CD4-positive, alpha-beta T cell (primary cell): ENCODE data around the gene NCL. TPM values are rescaled to one million over a fixed set of nuclear protein-coding genes. Genes with fewer than 3 reads are reported as not detected.
"Not testable (repeated sequence)": the region's sequence is repeated elsewhere in the genome, so short reads cannot be mapped to it uniquely, and the experiment has no call there.

Source experiments
- ATAC-seq: fragments of 200-7000 bp; cut with Tn5 transposase; one replicate; pipeline ENCODE4 v1.10.0; 2022; ENCODE audit warnings: mild to moderate bottlenecking; ENCODE audit not compliant: poor library complexity
- CTCF ChIA-PET: fragments of 350-600 bp; sonication (Branson Sonifier 250); formaldehyde crosslinking; loops from one replicate; lab custom pipeline; 2021; ENCODE audit warnings: antibody characterized with exemption, inconsistent platforms; lab: Charles Lee
- POLR2A ChIA-PET: fragments of 350-600 bp; sonication (Branson Sonifier 250); formaldehyde crosslinking; loops from one replicate; lab custom pipeline; 2021; ENCODE audit warnings: antibody characterized with exemption, inconsistent platforms; lab: Charles Lee
- DNase-seq, 14 experiments: peaks; one replicate each; pipeline ENCODE4 v3.0.0-alpha.2; 2013 to 2020; ENCODE audit warnings: mixed read lengths in 2 of 14
- H3K27ac ChIP-seq, 2 donors: one replicate each; pipeline versions ENCODE4 v1.5.1 to v1.7.0; 2013; ENCODE audit warnings: low read length in 2 of 2, low read depth in 1 of 2, mild to moderate bottlenecking in 1 of 2
- H3K27me3 ChIP-seq, 2 experiments: 1 replicate in 1 of 2; 2 replicates in 1 of 2; pipeline versions ENCODE4 v1.6.1 to v1.7.0; 2013; ENCODE audit warnings: low read length in 2 of 2, control low read depth in 1 of 2, mild to moderate bottlenecking in 1 of 2, moderate library complexity in 1 of 2; ENCODE audit not compliant: insufficient read depth in 2 of 2, control insufficient read depth in 1 of 2
- H3K36me3 ChIP-seq: one replicate; pipeline ENCODE4 v1.6.1; 2013; ENCODE audit warnings: low read length, control low read depth; ENCODE audit not compliant: insufficient read depth
- H3K4me1 ChIP-seq: one replicate; pipeline ENCODE4 v1.6.1; 2013; ENCODE audit warnings: low read length, control low read depth; ENCODE audit not compliant: insufficient read depth
- H3K4me3 ChIP-seq: one replicate; pipeline ENCODE4 v1.5.1; 2013; ENCODE audit warnings: mild to moderate bottlenecking, low read length, moderate library complexity
- H3K9me3 ChIP-seq, 2 experiments: 1 replicate in 1 of 2; 2 replicates in 1 of 2; pipeline versions ENCODE4 v1.6.1 to v1.7.0; 2013; ENCODE audit warnings: low read length in 2 of 2, mild to moderate bottlenecking in 2 of 2, control low read depth in 1 of 2, moderate library complexity in 1 of 2; ENCODE audit not compliant: control insufficient read depth in 1 of 2, insufficient read depth in 1 of 2
- H3K27ac Mint-ChIP-seq: one replicate; pipeline ENCODE4 v1.8.0; 2020; ENCODE audit warnings: mixed read lengths
- H3K27me3 Mint-ChIP-seq: one replicate; pipeline ENCODE4 v1.8.0; 2021; ENCODE audit warnings: mixed read lengths
- H3K36me3 Mint-ChIP-seq: one replicate; pipeline ENCODE4 v1.8.0; 2021; ENCODE audit warnings: low read depth, mixed read lengths
- H3K4me1 Mint-ChIP-seq: one replicate; pipeline ENCODE4 v1.8.0; 2021; ENCODE audit warnings: low read depth, mixed read lengths
- H3K4me3 Mint-ChIP-seq: one replicate; pipeline ENCODE4 v1.8.0; 2020; ENCODE audit warnings: mild to moderate bottlenecking, mixed read lengths
- H3K9me3 Mint-ChIP-seq: one replicate; pipeline ENCODE4 v1.8.0; 2020; ENCODE audit warnings: mixed read lengths
- intact Hi-C, 2 experiments: fragments of 100-400 bp; cut with DNase I in 1 of 2; cut with micrococcal nuclease in 1 of 2; formaldehyde crosslinking; loops; one replicate each; pipeline versions ENCODE4 v1.15.1 to v1.9.0; 2023 to 2025; cut with DNase I, micrococcal nuclease
- total RNA-seq, 174 experiments: library from RNA in 2 of 174; stranded (reverse) in 2 of 174; gene quantifications; one replicate each; pipeline ENCODE4 v1.2.3 and lab custom pipeline; 2021 to 2026
- TF ChIP-seq, protein P1 (sequence below): fragments of 200-600 bp; IDR thresholded peaks from one replicate; pipeline ENCODE4 v1.8.0; 2022; ENCODE audit warnings: antibody characterized with exemption, mild to moderate bottlenecking

The NCL gene
- total RNA-seq, 2 experiments from 2014 or later = 387 to 395 TPM

DNA sequence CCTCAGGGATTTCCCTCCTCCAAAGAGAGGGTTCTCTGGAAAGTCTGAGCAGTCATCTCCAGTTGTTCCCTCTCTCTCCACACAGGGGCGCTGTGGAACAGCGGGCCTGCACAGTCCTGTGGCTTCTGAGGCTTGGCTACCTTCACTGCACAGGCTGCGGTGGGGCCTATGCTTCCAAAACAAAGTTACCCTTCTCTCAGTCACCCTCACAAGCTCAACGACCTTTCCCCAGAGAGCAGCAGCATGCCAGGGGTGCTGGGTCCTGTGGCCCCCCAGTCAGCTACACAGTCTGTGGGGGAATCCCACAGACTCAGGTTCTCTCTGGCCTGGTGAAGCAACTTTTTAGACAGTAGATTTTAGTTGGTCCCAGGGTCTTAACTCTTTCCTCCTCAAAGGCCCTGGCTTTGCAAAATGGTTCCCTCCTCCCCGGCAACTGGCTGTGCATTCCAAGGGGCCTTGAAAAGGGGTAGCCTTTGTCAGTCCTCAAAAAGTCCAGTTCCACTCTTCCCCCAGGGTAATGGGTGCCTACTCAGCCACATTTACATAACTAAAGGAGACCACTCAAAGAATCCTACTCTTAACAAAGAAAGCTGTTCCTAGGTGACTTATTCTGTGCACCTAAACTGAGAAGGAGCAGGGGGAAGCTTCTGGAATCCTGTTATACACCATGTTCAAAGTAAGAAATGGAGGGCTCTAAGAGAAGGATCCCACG, 53.8 kb downstream of the NCL start:
- peaks cover 33 to 37% of the 10 kb centered on the region in 2 experiments for H3K27me3 ChIP-seq
- H3K4me3 ChIP-seq = no peak overlapping the region
- ChIA-PET POLR2A (no interaction called here), CTCF (no interaction called here)
- H3K4me3 Mint-ChIP-seq = no peak overlapping the region
- H3K27ac Mint-ChIP-seq = no peak overlapping the region
- peaks cover 34% of the 10 kb centered on the region for H3K27me3 Mint-ChIP-seq
- peaks cover 12% of the 10 kb centered on the region for H3K4me1 ChIP-seq
- DNase-seq (no peak), ATAC-seq (no peak)
- no peak overlapping the region for H3K27ac ChIP-seq
- H3K9me3 ChIP-seq = peaks cover 10 to 13% of the 10 kb centered on the region in 2 experiments
- no peaks in the 10 kb centered on the region for H3K36me3 ChIP-seq
- H3K4me1 Mint-ChIP-seq = peaks cover 17% of the 10 kb centered on the region
- TF ChIP-seq, protein P1, sequence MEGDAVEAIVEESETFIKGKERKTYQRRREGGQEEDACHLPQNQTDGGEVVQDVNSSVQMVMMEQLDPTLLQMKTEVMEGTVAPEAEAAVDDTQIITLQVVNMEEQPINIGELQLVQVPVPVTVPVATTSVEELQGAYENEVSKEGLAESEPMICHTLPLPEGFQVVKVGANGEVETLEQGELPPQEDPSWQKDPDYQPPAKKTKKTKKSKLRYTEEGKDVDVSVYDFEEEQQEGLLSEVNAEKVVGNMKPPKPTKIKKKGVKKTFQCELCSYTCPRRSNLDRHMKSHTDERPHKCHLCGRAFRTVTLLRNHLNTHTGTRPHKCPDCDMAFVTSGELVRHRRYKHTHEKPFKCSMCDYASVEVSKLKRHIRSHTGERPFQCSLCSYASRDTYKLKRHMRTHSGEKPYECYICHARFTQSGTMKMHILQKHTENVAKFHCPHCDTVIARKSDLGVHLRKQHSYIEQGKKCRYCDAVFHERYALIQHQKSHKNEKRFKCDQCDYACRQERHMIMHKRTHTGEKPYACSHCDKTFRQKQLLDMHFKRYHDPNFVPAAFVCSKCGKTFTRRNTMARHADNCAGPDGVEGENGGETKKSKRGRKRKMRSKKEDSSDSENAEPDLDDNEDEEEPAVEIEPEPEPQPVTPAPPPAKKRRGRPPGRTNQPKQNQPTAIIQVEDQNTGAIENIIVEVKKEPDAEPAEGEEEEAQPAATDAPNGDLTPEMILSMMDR = no peak
- no peaks in the 10 kb centered on the region for H3K9me3 Mint-ChIP-seq
- intact Hi-C loops = loop anchor here (5.0 to 10.0 kb wide), 2 partner anchors 308 to 1066 kb away; no protein-coding TSS in a partner anchor
- no peaks in the 10 kb centered on the region for H3K36me3 Mint-ChIP-seq

DNA sequence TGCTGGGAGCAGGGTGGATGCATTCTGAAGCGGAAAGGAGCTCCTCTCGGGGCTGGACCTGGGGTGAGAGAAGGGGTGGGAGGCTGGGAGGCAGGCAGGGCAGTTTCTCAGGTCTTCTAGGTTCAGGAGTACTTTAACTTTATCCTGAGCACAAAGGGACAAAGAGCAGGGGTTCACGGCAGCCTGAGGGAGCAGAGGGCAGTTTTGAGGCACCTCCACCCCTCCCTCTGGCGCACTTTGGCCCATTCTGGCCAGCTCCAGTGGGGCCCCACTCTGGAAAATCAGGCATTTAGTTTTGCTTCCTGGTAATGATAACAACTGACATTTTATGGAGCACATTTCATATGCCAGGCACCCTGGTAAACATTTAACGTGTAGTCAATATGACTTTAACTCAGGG, 54.5 kb downstream of the NCL start:
- peaks cover 21% of the 10 kb centered on the region for H3K4me1 Mint-ChIP-seq
- CTCF ChIA-PET = no interaction called here
- ATAC-seq (no peak), DNase-seq (no peak)
- no peaks in the 10 kb centered on the region for H3K9me3 Mint-ChIP-seq
- no peak overlapping the region for H3K27ac Mint-ChIP-seq
- Histone ChIP-seq H3K36me3 (no peaks in the 10 kb centered on the region), H3K4me3 (no peak overlapping the region), H3K4me1 (peaks cover 13% of the 10 kb centered on the region), H3K27ac (no peak overlapping the region), H3K9me3 (peaks cover 10 to 13% of the 10 kb centered on the region in 2 experiments), H3K27me3 (peaks cover 33 to 36% of the 10 kb centered on the region in 2 experiments)
- POLR2A ChIA-PET = no interaction called here
- intact Hi-C loops = loop anchor here (5.0 to 10.0 kb wide), 2 partner anchors 307 to 1065 kb away; no protein-coding TSS in a partner anchor
- no peak overlapping the region for H3K4me3 Mint-ChIP-seq
- TF ChIP-seq, protein P1 = no peak
- H3K36me3 Mint-ChIP-seq = no peaks in the 10 kb centered on the region
- H3K27me3 Mint-ChIP-seq = peaks cover 27% of the 10 kb centered on the region

DNA sequence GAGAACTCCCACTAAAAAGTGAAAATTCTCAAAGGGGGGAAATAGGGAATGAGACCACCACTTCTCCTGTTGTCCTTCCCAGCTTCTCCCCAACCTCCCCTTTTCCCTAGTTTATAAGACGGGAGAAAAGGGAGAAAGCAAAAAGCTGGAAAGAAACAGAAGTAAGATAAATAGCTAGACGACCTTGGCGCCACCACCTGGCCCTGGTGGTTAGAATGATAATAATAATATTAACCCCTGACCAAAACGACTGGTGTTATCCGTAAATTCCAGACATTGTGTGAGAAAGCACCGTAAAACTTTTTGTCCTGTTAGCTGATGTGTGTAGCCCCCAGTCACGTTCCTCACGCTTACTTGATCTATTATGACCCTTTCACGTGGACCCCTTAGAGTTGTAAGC, 56.0 kb downstream of the NCL start:
- Histone ChIP-seq H3K9me3 (peaks cover 10 to 13% of the 10 kb centered on the region in 2 experiments), H3K27me3 (peaks cover 22 to 23% of the 10 kb centered on the region in 2 experiments), H3K4me1 (peaks cover 13% of the 10 kb centered on the region)
- Mint-ChIP-seq H3K27me3 (peaks cover 20% of the 10 kb centered on the region), H3K4me1 (peaks cover 21% of the 10 kb centered on the region)
- intact Hi-C loops, H3K4me3 Mint-ChIP-seq, H3K4me3 ChIP-seq, POLR2A ChIA-PET, DNase-seq, H3K36me3 ChIP-seq, H3K27ac Mint-ChIP-seq, H3K9me3 Mint-ChIP-seq, H3K27ac ChIP-seq, H3K36me3 Mint-ChIP-seq, CTCF ChIA-PET, ATAC-seq: not testable (repeated sequence)

DNA sequence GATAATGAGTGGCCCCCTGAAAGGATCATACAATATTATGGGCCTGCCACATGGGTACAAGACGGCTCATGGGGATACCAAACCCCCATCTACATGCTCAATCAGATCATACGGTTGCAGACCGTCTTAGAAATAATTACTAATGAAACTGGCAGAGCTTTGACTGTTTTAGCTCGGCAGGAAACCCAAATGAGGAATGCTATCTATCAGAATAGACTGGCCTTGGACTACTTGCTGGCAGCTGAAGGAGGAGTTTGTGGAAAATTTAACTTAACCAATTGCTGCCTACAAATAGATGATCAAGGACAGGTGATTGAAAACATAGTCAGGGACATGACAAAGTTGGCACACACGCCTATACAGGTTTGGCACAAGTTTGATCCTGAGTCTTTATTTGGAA, 56.6 kb downstream of the NCL start:
- H3K36me3 ChIP-seq, DNase-seq, intact Hi-C loops, H3K27ac Mint-ChIP-seq, H3K9me3 Mint-ChIP-seq, CTCF ChIA-PET, H3K4me3 ChIP-seq, H3K27ac ChIP-seq, ATAC-seq, H3K4me3 Mint-ChIP-seq, H3K36me3 Mint-ChIP-seq: not testable (repeated sequence)
- peaks cover 11% of the 10 kb centered on the region for H3K4me1 ChIP-seq
- POLR2A ChIA-PET = interaction anchor here (1.5 kb wide), 1 partner anchor 303 kb away, joined by 3 read pairs; no protein-coding TSS in a partner anchor
- H3K9me3 ChIP-seq = peaks cover 10 to 13% of the 10 kb centered on the region in 2 experiments
- peaks cover 16 to 22% of the 10 kb centered on the region in 2 experiments for H3K27me3 ChIP-seq
- H3K4me1 Mint-ChIP-seq = peaks cover 21% of the 10 kb centered on the region
- H3K27me3 Mint-ChIP-seq = peaks cover 14% of the 10 kb centered on the region
